Posterior vena cava (tissue), 2 donors: ENCODE data around the gene CLVS2. TPM values are rescaled to one million over a fixed set of nuclear protein-coding genes. Genes with fewer than 3 reads are reported as not detected.

Experiments used
- DNase-seq: peaks from one replicate; pipeline ENCODE4 v3.0.0-alpha.2; 2020; ENCODE audit warnings: low spot score
- intact Hi-C, 2 donors: fragments of 100-400 bp; cut with DNase I; formaldehyde crosslinking; loops; one replicate each; pipeline versions ENCODE4 v1.14.1 to v1.14.2; 2022 to 2023
- long read RNA-seq, 2 donors: library from polyadenylated mRNA; unstranded; transcript quantifications; one replicate each; pipeline ENCODE4 v2.0.0, GENCODE V29; 2020 to 2021
- total RNA-seq, 2 donors: library from RNA; stranded (reverse); fragmentation: NEBNext Ultra II Directional; extraction: Animal tissue kit (Norgen Biotek cat#: 25700); gene quantifications; one replicate each; pipeline ENCODE4 v1.2.1, GENCODE V29; 2021
- donor health status: DM: yes; HTN: yes; CAD: no.
- donor health status: DM: yes; HTN: yes; CAD: no.

Gene CLVS2
- total RNA-seq: not detected
- long read RNA-seq, donor 1: 0 reads
- long read RNA-seq, donor 2: 0 reads

- intact Hi-C loops: no loop called here
- DNase-seq: peak; percentile 75
Observed at GRCh38 chr6:122995921-122996793, at the start of gene CLVS2. TSS of gene CLVS2 (plus strand) at chr6:122996235. CDS start at chr6:122997778, 1,543 bp downstream.

- DNase-seq: no peak
Observed at GRCh38 chr6:122947355-122947754, 48.7 kb upstream of the CLVS2 start.

GRCh38 chr6:122953766-122954165 lies 42.3 kb upstream of the CLVS2 start:
- DNase-seq: no peak
- intact Hi-C loops: no loop called here

More at GRCh38 chr6:122947355-122947754, 48.7 kb upstream of the CLVS2 start:
- intact Hi-C loops: no loop called here

- DNase-seq: no peak
- intact Hi-C loops: no loop called here
Observed at GRCh38 chr6:122956376-122956775, 39.7 kb upstream of the CLVS2 start.

- no peak for DNase-seq
Observed at GRCh38 chr6:122962000-122962624, 33.9 kb upstream of the CLVS2 start.

GRCh38 chr6:122969999-122970533 lies 26.0 kb upstream of the CLVS2 start:
- intact Hi-C loops: no loop called here
- DNase-seq: no peak

More at GRCh38 chr6:122962000-122962624, 33.9 kb upstream of the CLVS2 start:
- intact Hi-C loops: no loop called here

- intact Hi-C loops: no loop called here
- DNase-seq: no peak
Observed at GRCh38 chr6:122977180-122977579, 18.9 kb upstream of the CLVS2 start.

GRCh38 chr6:122984393-122984792 lies 11.6 kb upstream of the CLVS2 start:
- no peak for DNase-seq
- intact Hi-C loops: no loop called here

GRCh38 chr6:122994256-122994655 lies 1.8 kb upstream of the CLVS2 start:
- no peak for DNase-seq
- intact Hi-C loops: no loop called here

- no peak for DNase-seq
- intact Hi-C loops: no loop called here
Observed at GRCh38 chr6:122996794-122997505, 915 bp downstream of the CLVS2 start.

GRCh38 chr6:122997541-122998150 lies 1.6 kb downstream of the CLVS2 start:
- no peak for DNase-seq
- intact Hi-C loops: no loop called here

GRCh38 chr6:122998403-122998975 lies 2.5 kb downstream of the CLVS2 start:
- no peak for DNase-seq
- intact Hi-C loops: no loop called here

GRCh38 chr6:123000244-123000770 lies 4.3 kb downstream of the CLVS2 start:
- DNase-seq: no peak
- intact Hi-C loops: no loop called here

GRCh38 chr6:123001540-123001939 lies 5.5 kb downstream of the CLVS2 start:
- intact Hi-C loops: no loop called here
- no peak for DNase-seq

- no peak for DNase-seq
- intact Hi-C loops: no loop called here
Observed at GRCh38 chr6:123007885-123008284, 11.8 kb downstream of the CLVS2 start.

- DNase-seq: no peak
- intact Hi-C loops: no loop called here
Observed at GRCh38 chr6:123009059-123009458, 13.0 kb downstream of the CLVS2 start.

- intact Hi-C loops: no loop called here
Observed at GRCh38 chr6:123014835-123015234, 18.8 kb downstream of the CLVS2 start.

GRCh38 chr6:123016431-123017103 lies 20.5 kb downstream of the CLVS2 start:
- DNase-seq: no peak
- intact Hi-C loops: no loop called here

More at GRCh38 chr6:123014835-123015234, 18.8 kb downstream of the CLVS2 start:
- no peak for DNase-seq
